Hematopoietic multipotent progenitor cell treated with erythropoietin and hydrocortisone succinate and interleukin-3 and kit ligand, for 17 days (in vitro differentiated cells): ENCODE data around the gene CHN1.

Experiments
- DNase-seq: peaks from one replicate; pipeline ENCODE4 v3.0.0-alpha.2; 2015; ENCODE audit warnings: low spot score

CHN1 gene

DNA sequence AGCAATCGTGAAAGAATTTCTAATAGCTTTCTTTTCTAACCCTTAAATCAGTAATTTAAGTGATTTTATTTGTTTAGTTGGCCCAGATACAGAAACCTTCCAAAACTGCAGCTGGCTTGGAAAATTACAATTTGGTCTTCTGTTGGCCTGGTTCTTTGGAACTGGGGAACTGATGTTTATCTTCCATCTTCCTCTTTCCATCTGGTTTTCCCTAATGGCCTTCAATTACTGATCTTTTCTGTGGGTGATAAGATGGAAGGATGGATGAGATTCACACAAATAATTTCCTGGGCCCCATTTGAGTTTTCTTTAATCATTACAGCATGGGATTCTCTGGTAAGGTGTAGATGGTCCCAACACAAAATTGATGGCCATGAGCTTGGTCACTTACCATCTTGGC is 134.4 kb downstream of the CHN1 start:
- no peak for DNase-seq

DNA sequence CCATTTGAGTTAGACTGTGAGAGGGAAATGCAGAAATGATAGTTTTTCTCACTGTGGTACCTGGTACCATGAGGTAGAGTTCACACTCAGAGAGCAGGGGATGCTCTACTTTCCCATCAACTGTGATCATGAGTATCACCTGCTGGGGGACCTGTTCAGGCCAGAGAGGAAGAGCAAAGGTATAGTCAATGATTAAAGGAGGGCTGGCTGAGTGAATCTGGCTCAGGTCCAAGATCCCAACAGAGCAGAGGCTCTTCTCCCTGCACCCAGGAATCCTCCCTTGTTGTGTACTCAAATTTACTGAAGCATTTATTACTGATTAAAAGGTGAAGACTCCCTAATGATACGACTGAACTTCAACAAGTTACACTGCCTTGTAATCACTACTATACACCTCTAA is 136.3 kb downstream of the CHN1 start:
- no peak for DNase-seq

DNA sequence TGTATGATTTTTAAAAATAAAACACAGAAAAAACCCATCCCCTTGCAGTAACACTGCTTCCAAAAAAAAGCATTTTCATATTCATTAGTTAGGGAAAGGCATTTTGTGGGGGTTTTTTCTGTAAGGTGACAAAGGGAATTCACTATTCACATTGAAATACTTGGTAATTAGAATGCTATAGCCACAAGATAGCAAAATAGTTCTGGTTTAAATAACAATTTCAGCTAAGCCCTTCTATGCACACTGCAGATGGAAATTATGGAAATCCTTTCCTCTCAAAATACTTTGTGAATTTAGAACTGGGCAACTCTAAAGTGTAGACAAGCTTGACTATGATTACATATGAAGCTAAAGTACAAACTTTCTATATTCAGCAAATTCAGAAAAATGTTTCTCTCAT is 138.8 kb downstream of the CHN1 start:
- DNase-seq: no peak

DNA sequence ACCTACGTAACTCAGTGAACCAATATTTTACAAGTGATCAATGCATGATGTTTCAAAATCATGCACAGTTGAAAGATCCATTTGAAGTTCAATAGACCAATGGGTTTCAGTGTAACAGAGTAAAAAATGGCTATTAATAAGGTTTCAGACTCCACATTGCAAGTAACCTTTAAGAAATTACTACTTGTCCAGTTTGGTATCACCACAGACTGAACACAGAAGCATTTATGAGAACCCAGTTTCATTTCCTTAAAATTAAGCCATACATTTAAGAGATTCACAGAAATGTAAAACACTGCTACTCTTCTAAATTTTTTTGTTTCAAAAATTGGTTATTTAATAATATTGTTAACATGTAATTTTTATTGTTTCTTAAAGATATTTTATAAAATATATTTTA is 142.0 kb downstream of the CHN1 start:
- no peak for DNase-seq

DNA sequence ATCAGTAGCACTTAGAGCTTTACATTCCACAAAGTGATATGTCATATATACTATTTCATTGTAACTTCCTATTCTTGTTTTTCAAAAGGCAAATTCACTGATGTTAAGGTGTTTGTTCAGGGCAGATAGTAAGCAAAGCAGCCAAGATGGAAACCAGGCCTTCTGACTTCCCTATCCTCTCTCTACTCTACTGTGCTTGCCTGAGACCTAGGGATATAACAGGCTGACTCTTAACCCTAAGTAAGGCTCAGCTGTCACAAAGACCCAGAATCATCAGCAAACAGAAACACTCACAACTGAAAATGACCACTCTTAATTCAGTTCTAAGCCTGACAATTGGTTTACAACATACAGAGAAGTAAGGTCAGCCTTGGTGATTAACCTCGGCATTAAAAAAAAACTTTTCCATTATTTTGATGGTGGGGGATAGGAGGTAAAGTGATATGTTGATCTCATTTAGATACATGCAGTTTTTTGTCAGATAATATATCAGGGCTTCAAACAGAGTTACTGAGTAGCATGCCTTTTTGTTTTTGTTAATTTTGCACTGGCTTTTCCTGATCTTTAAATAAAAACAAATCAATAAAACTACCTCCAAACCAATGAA is 145.5 kb downstream of the CHN1 start:
- DNase-seq: no peak

- DNase-seq: no peak
Measured at GRCh38 chr2:174858745-174859144, 146.4 kb downstream of the CHN1 start.

GRCh38 chr2:174856447-174856846 is 148.7 kb downstream of the CHN1 start:
- no peak for DNase-seq

DNA sequence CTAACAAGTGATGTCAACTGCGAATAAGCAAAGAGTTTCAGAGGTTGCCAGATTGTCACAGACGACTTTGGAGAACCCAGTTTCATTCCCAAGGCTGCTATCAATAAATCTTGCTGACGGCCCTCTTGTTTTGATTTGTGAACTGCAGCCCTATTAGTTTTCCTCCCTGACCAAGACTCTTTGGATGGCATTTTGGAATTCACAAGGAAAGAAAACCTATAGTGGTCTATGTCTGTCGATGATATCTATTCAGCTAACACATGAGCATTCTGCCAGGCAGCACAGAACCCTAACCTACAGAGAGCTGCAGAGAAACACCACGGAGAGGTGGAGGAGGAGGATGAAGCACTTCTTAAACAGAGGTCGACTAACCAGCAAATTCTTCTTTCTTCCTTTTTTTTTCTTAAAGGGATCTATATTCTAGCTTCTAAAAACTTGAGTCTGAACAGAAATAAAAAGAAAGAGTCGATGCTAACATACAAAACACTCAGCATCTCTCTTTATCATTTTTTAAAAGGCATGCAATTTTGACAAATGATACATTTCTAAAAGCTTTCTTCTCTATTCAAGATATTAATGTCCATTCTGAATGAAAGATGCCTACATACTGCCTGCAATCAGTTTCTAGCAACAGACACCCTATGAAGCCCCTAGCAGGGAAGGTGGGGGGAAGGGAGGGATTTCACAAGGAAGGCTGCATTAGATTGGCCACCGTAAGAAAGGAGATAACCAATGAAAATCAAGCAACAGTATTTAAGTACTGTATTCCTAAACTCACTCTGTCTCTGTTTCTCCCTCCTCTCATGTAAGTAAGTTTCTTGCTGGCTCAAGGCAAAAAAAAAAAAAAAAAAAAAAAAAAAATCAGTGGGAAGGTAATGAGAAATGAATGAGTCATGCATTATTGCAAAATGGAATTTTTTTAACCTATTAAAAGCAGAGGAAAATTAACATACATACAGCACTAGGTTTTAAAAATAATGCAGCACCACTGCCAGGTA is 157.9 kb downstream of the CHN1 start:
- no peak for DNase-seq

- DNase-seq: no peak
Measured at GRCh38 chr2:174846218-174846617, 159.0 kb downstream of the CHN1 start.

DNA sequence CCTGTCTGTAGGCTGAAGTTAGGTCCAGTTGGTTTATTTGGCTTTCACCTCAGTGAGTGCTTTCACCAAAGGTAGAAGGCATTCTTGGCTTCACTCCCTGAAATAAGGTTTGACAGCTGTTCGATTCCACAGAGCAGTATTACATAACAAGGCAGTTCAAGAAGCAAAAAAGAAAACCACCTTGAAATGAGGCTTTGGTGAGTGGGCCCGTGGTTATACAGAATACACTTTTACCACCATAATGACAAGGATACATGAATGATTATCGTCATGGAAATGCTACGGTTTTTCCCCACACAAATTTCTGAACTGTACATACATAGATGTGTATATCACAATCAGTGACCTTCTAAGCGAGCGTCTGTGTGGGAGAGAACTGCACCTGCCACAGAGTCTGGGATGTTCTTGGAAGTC is 160.9 kb downstream of the CHN1 start:
- DNase-seq: no peak

GRCh38 chr2:174842496-174842895 is 162.7 kb downstream of the CHN1 start:
- DNase-seq: no peak

- DNase-seq: no peak
Measured at GRCh38 chr2:174841936-174842335, 163.2 kb downstream of the CHN1 start.

GRCh38 chr2:174841350-174841749 is 163.8 kb downstream of the CHN1 start:
- no peak for DNase-seq

DNA sequence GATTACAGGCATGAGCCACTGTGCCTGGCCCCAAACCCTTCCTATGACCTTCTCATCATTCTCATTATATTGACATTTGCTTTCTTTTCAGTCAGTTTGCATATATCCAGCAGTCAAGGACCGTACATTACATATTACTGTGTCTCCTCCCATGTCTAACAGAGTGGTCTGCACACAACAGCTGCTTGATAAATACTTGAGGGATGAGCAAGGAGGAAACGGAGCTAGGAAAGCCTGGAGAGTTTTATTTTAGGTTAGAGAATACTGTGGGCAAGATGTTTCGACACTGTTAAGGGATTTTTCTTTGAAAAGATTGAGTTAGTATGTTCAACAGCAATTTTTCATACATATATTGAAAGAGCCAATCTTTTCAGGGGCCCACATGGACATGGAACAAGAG is 164.7 kb downstream of the CHN1 start:
- DNase-seq: no peak

DNA sequence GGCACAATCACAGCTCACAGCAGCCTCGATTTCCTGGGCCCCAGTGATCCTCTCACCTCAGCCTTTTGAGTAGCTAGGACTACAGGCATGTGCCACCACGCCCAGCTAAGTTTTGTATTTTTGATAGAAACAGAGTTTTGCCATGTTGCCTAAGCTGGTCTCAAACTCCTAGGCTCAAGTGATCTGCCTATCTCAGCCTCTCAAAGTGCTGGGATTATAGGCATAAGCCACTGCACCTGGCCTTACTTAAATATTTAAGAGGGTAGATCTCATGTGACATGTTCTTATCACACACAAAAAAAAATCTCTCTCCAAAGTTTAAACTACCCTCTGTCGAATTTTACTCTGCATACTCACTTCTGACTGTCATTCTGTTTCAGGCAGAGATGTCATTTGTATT is 165.5 kb downstream of the CHN1 start:
- DNase-seq: no peak

DNA sequence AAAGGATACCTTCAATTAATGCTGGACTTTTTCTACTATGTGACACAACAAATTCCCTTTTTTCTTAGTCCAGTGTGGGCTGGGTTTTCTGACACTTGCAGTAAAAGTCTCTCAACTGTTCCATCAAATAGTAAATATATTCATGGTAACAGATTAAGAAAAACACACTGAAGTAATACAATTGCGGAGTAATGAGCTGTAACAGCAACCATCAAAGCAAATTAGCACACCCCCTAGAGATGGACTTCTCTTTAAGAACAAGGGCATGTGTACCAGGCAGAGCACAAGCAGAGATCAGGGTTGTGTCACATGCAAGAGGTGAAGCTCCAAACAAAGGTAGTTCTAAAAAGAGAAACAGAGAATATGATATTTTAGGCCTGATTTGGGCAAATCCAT is 168.2 kb downstream of the CHN1 start:
- no peak for DNase-seq

- no peak for DNase-seq
Measured at GRCh38 chr2:174836377-174836994, 168.7 kb downstream of the CHN1 start.

DNA sequence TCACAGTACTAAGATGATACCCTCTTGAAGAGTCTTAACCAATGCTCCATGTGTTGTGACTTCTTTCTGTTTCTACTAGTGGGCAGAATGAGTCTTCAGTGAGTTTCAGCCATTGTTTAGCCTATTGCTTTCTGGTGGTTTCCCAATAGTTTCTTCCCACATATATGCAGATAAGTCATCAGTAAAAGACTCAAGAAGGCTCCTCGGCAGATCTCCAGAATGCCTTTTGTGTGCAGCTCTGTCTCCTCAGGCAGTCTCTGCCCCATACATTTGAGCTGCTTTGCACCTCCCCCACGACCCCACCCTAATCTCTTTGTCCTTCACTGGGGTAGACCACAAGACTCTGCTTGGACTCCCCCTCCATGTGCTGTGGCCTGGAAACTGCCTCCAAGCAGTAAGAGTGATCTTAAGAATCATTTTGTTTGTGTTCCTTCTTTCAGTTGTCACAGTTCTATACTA is 169.4 kb downstream of the CHN1 start:
- no peak for DNase-seq

DNA sequence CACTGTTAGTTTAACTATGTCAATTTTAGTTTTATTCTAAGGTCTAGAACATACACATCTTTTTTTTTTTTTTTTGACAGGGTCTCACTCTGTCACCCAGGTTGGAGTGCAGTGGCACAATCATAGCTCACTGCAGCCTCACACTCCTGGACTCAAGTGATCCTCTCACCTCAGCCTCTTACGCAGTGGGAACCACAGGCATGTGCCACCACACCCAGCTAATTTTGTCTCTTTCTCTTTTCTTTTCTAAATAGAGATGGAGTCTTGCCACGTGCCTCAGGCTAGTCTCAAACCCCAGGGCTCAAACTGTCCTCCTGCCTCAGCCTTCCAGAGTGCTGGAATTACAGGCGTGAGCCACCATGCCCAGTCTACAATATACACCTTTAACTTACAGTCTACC is 171.4 kb downstream of the CHN1 start:
- no peak for DNase-seq

DNA sequence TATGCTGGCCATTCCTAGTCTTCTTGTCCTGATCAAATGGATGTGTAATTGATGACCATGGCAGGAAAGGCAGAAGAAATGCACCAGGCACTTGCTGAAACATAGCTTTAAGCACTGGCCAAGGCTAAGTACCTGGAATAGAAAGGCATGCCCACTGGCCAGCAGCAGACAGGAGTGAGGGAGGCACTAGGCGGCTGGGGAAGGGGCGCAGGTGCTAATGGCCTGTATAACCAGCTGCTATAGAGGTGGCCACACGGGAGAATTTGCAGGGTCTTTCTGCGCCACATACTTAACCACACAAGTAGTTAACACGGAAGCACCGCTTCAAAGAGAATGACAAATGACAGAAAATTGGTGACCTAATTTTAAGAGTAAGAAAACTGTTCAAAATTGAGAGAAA is 174.6 kb downstream of the CHN1 start:
- DNase-seq: no peak

DNA sequence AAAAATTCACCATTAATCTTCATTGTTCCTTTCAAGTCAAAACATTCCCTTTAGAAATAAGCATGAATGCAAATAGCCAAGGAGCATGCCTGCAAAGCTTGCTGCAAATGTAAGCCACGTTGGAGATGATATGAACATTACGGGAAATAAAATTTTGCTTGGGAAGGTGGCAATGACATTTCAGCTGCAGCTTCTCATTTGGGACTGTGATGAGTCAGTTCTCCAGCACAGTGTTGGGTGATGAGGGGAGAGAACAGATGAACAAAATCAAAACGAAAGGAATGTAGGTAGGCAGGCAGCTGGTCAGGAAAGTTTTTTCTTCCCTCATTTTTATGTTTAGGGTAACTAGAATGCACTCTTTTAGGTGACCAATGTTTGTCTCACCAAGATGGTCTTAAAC is 175.6 kb downstream of the CHN1 start:
- no peak for DNase-seq

GRCh38 chr2:174827371-174828369 is 177.5 kb downstream of the CHN1 start:
- no peak for DNase-seq
